CD14-positive monocyte (primary cell): ENCODE results near the gene TNFRSF4. TPM values are rescaled to one million over a fixed set of nuclear protein-coding genes. Genes with fewer than 3 reads are reported as not detected.
A peak's percentile ranks its signal among the peaks of the same experiment; 100 is the strongest.

ENCODE experiments used
- DNase-seq, 3 donors: peaks; one replicate each; pipeline ENCODE4 v3.0.0-alpha.2; 2011 to 2022
- H2AFZ ChIP-seq: 2 replicates; pipeline ENCODE4 v1.6.0; 2012; ENCODE audit warnings: mild to moderate bottlenecking, low read depth, low read length, inconsistent platforms; ENCODE audit not compliant: insufficient read depth, poor library complexity, severe bottlenecking
- H3K27ac ChIP-seq, 2 donors: 1 replicate in 1 of 2; 2 replicates in 1 of 2; pipeline ENCODE4 v1.5.1; 2012 to 2013; ENCODE audit warnings: low read length in 2 of 2, control low read depth in 1 of 2, inconsistent platforms in 1 of 2, low read depth in 1 of 2, mild to moderate bottlenecking in 1 of 2
- H3K27me3 ChIP-seq, 2 donors: one replicate each; pipeline versions ENCODE4 v1.6.0 to v1.6.1; 2011 to 2013; ENCODE audit warnings: low read length in 2 of 2; ENCODE audit not compliant: control insufficient read depth in 2 of 2, insufficient read depth in 2 of 2
- H3K36me3 ChIP-seq, 2 donors: replicated peaks in 1 of 2; 1 replicate in 1 of 2; 2 replicates in 1 of 2; pipeline versions ENCODE4 v1.5.1 to v1.6.1; 2012 to 2013; ENCODE audit warnings: low read length in 2 of 2, control low read depth in 1 of 2, inconsistent platforms in 1 of 2, mild to moderate bottlenecking in 1 of 2; ENCODE audit not compliant: insufficient read depth in 2 of 2, control insufficient read depth in 1 of 2
- H3K4me1 ChIP-seq, 2 donors: 1 replicate in 1 of 2; 2 replicates in 1 of 2; pipeline versions ENCODE4 v1.5.1 to v1.6.1; 2012 to 2013; ENCODE audit warnings: low read length in 2 of 2, control low read depth in 1 of 2, inconsistent platforms in 1 of 2, mild to moderate bottlenecking in 1 of 2, moderate library complexity in 1 of 2; ENCODE audit not compliant: insufficient read depth in 2 of 2, control insufficient read depth in 1 of 2
- H3K4me2 ChIP-seq: replicated peaks from 2 replicates; pipeline ENCODE3; 2012; ENCODE audit warnings: low read length, moderate library complexity, mild to moderate bottlenecking; ENCODE audit not compliant: poor library complexity, severe bottlenecking; ENCODE audit errors: extremely low read depth
- H3K4me3 ChIP-seq, 3 experiments: fragments of 200-600 bp in 1 of 3; sonication (generic) in 1 of 3; replicated peaks in 1 of 3; 1 replicate in 2 of 3; 2 replicates in 1 of 3; pipeline ENCODE4 v1.5.1; 2011 to 2013; ENCODE audit warnings: low read length in 3 of 3, mild to moderate bottlenecking in 3 of 3, control low read depth in 2 of 3, low read depth in 2 of 3, inconsistent platforms in 1 of 3, moderate library complexity in 1 of 3
- H3K79me2 ChIP-seq: 2 replicates; pipeline ENCODE4 v1.6.0; 2012; ENCODE audit warnings: mild to moderate bottlenecking, control low read depth, inconsistent platforms, low read length, moderate library complexity; ENCODE audit not compliant: insufficient read depth
- H3K9ac ChIP-seq: 2 replicates; pipeline ENCODE4 v1.6.0; 2017; ENCODE audit warnings: low read length, mild to moderate bottlenecking; ENCODE audit not compliant: insufficient read depth, poor library complexity, severe bottlenecking
- H3K9me3 ChIP-seq, 2 donors: replicated peaks in 1 of 2; 1 replicate in 1 of 2; 2 replicates in 1 of 2; pipeline versions ENCODE4 v1.5.1 to v1.6.1; 2012 to 2013; ENCODE audit warnings: low read length in 2 of 2, control low read depth in 1 of 2; ENCODE audit not compliant: control insufficient read depth in 1 of 2, insufficient read depth in 1 of 2
- H4K20me1 ChIP-seq: 2 replicates; pipeline ENCODE4 v1.6.0; 2012; ENCODE audit warnings: mild to moderate bottlenecking, low read length, control low read depth, moderate library complexity; ENCODE audit not compliant: insufficient read depth
- H3K27ac Mint-ChIP-seq, 7 donors: one replicate each; pipeline ENCODE4 v1.8.0; 2020; ENCODE audit warnings: mild to moderate bottlenecking in 7 of 7, mixed read lengths in 7 of 7, moderate library complexity in 6 of 7, inconsistent platforms in 2 of 7
- H3K27me3 Mint-ChIP-seq, 3 donors: one replicate each; pipeline ENCODE4 v1.8.0; 2021 to 2022; ENCODE audit warnings: low read depth in 3 of 3, mild to moderate bottlenecking in 3 of 3, mixed read lengths in 3 of 3, moderate library complexity in 3 of 3, inconsistent platforms in 1 of 3
- H3K36me3 Mint-ChIP-seq, 2 donors: one replicate each; pipeline ENCODE4 v1.8.0; 2020; ENCODE audit warnings: mixed read lengths in 2 of 2, inconsistent platforms in 1 of 2, mild to moderate bottlenecking in 1 of 2
- H3K4me1 Mint-ChIP-seq: one replicate; pipeline ENCODE4 v1.8.0; 2020; ENCODE audit warnings: mild to moderate bottlenecking, mixed read lengths
- H3K4me3 Mint-ChIP-seq, 2 donors: one replicate each; pipeline ENCODE4 v1.8.0; 2020; ENCODE audit warnings: mild to moderate bottlenecking in 2 of 2, mixed read lengths in 2 of 2, moderate library complexity in 1 of 2
- H3K9me3 Mint-ChIP-seq, 7 donors: one replicate each; pipeline ENCODE4 v1.8.0; 2020 to 2022; ENCODE audit warnings: mixed read lengths in 7 of 7, mild to moderate bottlenecking in 6 of 7, moderate library complexity in 6 of 7, inconsistent platforms in 2 of 7
- WGBS: methylation state at CpG from one replicate; pipeline ENCODE4 v1.1.5; 2013; ENCODE audit warnings: missing lambda C conversion rate; ENCODE audit not compliant: insufficient coverage; 5-methylcytosine and 5-hydroxymethylcytosine counted together
- intact Hi-C, 2 donors: fragments of 100-400 bp; cut with micrococcal nuclease; formaldehyde crosslinking; loops; one replicate each; pipeline versions ENCODE4 v1.15.0 to v1.15.1; 2023
- polyA plus RNA-seq, 3 donors: library from polyadenylated mRNA; depleted of rRNA in 1 of 3; unstranded in 2 of 3; stranded (reverse) in 1 of 3; fragments of 300-500 nt in 2 of 3; fragments of >200 nt in 1 of 3; fragmentation: Illumina TruSeq in 2 of 3; gene quantifications; 1 replicate in 2 of 3; 2 replicates in 1 of 3; pipeline ENCODE4 v1.2.3, GENCODE V29; 2012 to 2021
- TF ChIP-seq, protein P1 (sequence below): fragments of 200-600 bp; IDR thresholded peaks from one replicate; pipeline ENCODE4 v1.8.0; 2022; ENCODE audit warnings: antibody characterized with exemption, mild to moderate bottlenecking

The TNFRSF4 gene
- polyA plus RNA-seq, 3 donors: 0.05 TPM; not detected in 2

DNA sequence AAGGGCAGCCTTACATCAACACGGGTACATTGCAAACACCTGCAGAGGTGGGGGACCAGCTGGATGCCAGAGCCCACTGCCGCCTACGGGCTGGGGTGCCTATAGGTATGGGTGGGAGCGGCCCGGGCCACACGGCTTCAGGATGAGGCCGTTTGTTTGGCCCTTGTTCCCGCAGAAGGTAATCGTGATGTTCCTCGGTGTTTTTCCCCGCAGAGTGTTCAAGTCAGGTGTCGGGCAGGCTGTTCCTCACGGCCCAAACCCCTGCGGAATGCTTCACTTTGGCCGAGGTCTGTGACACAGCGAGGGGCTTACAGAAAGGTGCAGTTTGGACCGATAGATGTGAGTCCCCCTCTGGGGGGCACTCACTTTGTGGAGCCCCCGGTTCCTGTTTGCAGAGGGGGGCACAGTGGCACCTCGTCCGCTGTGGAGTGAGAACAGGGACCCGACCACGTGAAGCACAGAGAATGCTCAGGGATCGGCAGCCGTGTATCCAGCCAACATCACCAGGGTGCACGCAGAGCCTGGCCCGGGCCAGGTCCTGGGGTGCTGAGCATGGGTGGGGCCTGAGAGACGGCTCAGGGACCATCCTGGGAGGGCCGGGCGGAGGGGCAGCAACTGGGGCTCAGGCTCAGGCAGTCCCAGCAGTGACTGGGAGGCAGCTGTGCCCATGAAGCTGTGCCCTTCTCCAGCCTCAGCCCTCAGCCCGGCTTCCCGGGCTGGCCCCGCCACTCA is 40.7 kb downstream of the TNFRSF4 start:
- H3K9me3 ChIP-seq: peaks cover 0 to 6% of the 10 kb centered on the region in 2 donors
- DNase-seq: no peak
- Mint-ChIP-seq H3K27me3 (peaks cover 33 to 58% (median 41%) of the 10 kb centered on the region in 3 donors), H3K9me3 (peaks cover 4 to 15% (median 7%) of the 10 kb centered on the region in 7 donors), H3K4me1 (no peaks in the 10 kb centered on the region), H3K36me3 (no peaks in the 10 kb centered on the region), H3K27ac (no peak overlapping the region), H3K4me3 (peak overlapping the region in 1 of 2 donors; percentile 39)
- intact Hi-C loops: no loop called here
- H3K27ac ChIP-seq: no peak overlapping the region
- H2AFZ ChIP-seq: no peak overlapping the region
- H3K4me1 ChIP-seq: no peaks in the 10 kb centered on the region
- H3K36me3 ChIP-seq: no peaks in the 10 kb centered on the region
- no peak overlapping the region for H3K4me2 ChIP-seq
- H3K79me2 ChIP-seq: no peaks in the 10 kb centered on the region
- 64% methylated on average over 32 of the region's 32 CpGs for WGBS
- peaks cover 4 to 37% of the 10 kb centered on the region in 2 donors for H3K27me3 ChIP-seq
- no peaks in the 10 kb centered on the region for H4K20me1 ChIP-seq
- TF ChIP-seq, protein P1, sequence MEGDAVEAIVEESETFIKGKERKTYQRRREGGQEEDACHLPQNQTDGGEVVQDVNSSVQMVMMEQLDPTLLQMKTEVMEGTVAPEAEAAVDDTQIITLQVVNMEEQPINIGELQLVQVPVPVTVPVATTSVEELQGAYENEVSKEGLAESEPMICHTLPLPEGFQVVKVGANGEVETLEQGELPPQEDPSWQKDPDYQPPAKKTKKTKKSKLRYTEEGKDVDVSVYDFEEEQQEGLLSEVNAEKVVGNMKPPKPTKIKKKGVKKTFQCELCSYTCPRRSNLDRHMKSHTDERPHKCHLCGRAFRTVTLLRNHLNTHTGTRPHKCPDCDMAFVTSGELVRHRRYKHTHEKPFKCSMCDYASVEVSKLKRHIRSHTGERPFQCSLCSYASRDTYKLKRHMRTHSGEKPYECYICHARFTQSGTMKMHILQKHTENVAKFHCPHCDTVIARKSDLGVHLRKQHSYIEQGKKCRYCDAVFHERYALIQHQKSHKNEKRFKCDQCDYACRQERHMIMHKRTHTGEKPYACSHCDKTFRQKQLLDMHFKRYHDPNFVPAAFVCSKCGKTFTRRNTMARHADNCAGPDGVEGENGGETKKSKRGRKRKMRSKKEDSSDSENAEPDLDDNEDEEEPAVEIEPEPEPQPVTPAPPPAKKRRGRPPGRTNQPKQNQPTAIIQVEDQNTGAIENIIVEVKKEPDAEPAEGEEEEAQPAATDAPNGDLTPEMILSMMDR: no peak
- H3K9ac ChIP-seq: no peak overlapping the region
- H3K4me3 ChIP-seq: no peak overlapping the region

DNA sequence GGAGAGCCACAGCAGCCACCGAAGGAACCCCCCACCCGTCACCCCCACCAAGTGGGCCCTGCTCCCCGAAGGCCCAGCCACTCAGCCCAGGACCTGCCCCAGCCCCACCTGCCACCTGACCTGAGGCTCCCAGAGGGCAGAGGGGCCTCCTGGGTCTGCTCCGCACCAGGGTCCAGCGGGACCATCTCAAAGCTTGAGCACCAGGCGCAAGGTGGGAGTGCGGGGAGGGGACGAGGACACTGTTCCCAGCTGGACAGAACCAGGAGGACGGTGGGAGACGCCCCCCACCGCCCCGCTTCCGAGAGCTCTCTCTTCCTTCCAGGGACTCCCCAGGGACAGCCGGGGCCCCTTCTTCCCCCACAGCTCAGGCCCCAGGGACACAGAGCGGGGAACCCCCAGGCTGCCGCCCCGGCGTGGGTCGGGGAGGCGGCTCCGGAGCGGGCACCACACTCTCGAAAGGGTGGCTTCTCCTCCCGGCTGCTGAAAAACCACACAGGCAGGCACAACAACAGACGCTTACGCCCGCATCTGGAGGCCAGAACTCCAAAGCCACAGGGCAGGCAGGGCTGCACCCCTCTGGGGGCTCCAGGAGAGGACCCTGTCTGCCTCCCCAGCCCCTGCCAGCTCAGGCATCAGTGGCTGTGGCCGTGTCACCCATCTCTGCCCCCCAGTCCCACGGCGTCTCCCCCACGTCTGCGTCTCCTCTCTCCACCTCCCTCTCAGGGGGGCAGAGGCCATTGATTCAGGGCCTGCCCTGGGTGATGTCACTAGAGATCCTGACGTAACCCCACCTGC is 42.2 kb downstream of the TNFRSF4 start:
- H3K4me3 ChIP-seq: no peak overlapping the region
- intact Hi-C loops: no loop called here
- no peak overlapping the region for H2AFZ ChIP-seq
- peaks cover 33 to 50% (median 40%) of the 10 kb centered on the region in 3 donors for H3K27me3 Mint-ChIP-seq
- 91% methylated on average over 21 of the region's 33 CpGs for WGBS
- no peak overlapping the region for H3K27ac ChIP-seq
- H3K9ac ChIP-seq: no peak overlapping the region
- H3K27ac Mint-ChIP-seq: no peak overlapping the region
- H4K20me1 ChIP-seq: no peaks in the 10 kb centered on the region
- H3K4me1 ChIP-seq: no peaks in the 10 kb centered on the region
- H3K4me1 Mint-ChIP-seq: no peaks in the 10 kb centered on the region
- H3K4me2 ChIP-seq: no peak overlapping the region
- DNase-seq: no peak
- H3K9me3 ChIP-seq: peaks cover 0 to 6% of the 10 kb centered on the region in 2 donors
- H3K36me3 Mint-ChIP-seq: no peaks in the 10 kb centered on the region
- H3K4me3 Mint-ChIP-seq: no peak overlapping the region
- H3K36me3 ChIP-seq: no peaks in the 10 kb centered on the region
- TF ChIP-seq, protein P1: no peak
- peaks cover 4 to 15% (median 7%) of the 10 kb centered on the region in 7 donors for H3K9me3 Mint-ChIP-seq
- H3K79me2 ChIP-seq: no peaks in the 10 kb centered on the region
- peaks cover 4 to 35% of the 10 kb centered on the region in 2 donors for H3K27me3 ChIP-seq
